Lower leg skin (tissue), 4 donors: Measurements from ENCODE around the gene ANAPC5. TPM values are rescaled to one million over a fixed set of nuclear protein-coding genes. Genes with fewer than 3 reads are reported as not detected.

Experiments
- DNase-seq, 2 donors: peaks; one replicate each; pipeline ENCODE4 v3.0.0-alpha.2; 2019; ENCODE audit warnings: low spot score in 2 of 2
- H3K4me3 ChIP-seq: fragments of 200-600 bp; sonication (generic); 2 replicates; pipeline ENCODE4 v1.5.1; 2017; ENCODE audit warnings: mild to moderate bottlenecking, low read depth; ENCODE audit not compliant: poor library complexity, severe bottlenecking
- POLR2A ChIP-seq, 2 donors: fragments of 450-650 bp; IDR thresholded peaks; one replicate each; pipeline ENCODE4 v1.6.1; 2016 to 2017; ENCODE audit warnings: antibody characterized with exemption in 2 of 2, mild to moderate bottlenecking in 1 of 2, moderate library complexity in 1 of 2
- WGBS, 2 donors: methylation state at CpG; one replicate each; pipeline ENCODE4 v1.1.5; 2018; 5-methylcytosine and 5-hydroxymethylcytosine counted together
- intact Hi-C: fragments of 100-400 bp; cut with DNase I; formaldehyde crosslinking; loops from one replicate; pipeline ENCODE4 v1.15.0; 2023; ENCODE audit warnings: low total_unique reads
- total RNA-seq, 4 donors: library from RNA; depleted of rRNA; stranded (reverse); fragments of >200 nt; gene quantifications; one replicate each; pipeline ENCODE4 v1.1.0, GENCODE V29; 2016
- TF ChIP-seq, protein P1 (sequence below), 3 donors: fragments of 450-650 bp; IDR thresholded peaks; one replicate each; pipeline ENCODE4 v1.5.1; 2016; ENCODE audit warnings: antibody characterized with exemption in 3 of 3, mild to moderate bottlenecking in 3 of 3, moderate library complexity in 2 of 3

Gene ANAPC5
- total RNA-seq, 4 donors from 2014 or later, result 73.7 to 97.4 (median 91.5) TPM

DNA sequence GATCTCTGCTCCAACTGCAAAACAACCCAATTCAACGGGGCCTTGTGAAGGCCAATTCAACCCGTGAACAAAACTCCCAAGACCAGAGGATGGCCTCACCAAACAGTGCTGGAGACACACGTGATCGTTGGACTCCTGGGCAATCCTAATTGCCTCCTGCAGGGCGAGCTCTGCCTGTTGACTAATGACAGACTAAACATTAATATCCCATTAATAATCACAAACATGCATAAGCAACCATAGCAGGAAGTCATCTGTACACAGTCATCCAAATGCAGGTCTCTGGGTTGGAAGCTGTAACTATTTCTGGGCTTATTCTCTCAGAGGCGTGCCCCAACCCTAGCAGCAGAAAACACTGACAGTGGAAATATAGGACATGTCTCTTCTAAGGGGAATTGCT lies 21.0 kb downstream of the ANAPC5 start:
- TF ChIP-seq, protein P1, sequence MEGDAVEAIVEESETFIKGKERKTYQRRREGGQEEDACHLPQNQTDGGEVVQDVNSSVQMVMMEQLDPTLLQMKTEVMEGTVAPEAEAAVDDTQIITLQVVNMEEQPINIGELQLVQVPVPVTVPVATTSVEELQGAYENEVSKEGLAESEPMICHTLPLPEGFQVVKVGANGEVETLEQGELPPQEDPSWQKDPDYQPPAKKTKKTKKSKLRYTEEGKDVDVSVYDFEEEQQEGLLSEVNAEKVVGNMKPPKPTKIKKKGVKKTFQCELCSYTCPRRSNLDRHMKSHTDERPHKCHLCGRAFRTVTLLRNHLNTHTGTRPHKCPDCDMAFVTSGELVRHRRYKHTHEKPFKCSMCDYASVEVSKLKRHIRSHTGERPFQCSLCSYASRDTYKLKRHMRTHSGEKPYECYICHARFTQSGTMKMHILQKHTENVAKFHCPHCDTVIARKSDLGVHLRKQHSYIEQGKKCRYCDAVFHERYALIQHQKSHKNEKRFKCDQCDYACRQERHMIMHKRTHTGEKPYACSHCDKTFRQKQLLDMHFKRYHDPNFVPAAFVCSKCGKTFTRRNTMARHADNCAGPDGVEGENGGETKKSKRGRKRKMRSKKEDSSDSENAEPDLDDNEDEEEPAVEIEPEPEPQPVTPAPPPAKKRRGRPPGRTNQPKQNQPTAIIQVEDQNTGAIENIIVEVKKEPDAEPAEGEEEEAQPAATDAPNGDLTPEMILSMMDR (IDR thresholded peaks at IDR 0.05), result no peak
- no peak for TF ChIP-seq POLR2A (IDR thresholded peaks at IDR 0.05)
- no peak overlapping the region for H3K4me3 ChIP-seq
- WGBS, 2 donors, result 83 to 84% methylated on average over 6 of the region's 6 CpGs
- no peak for DNase-seq
- intact Hi-C loops, result no loop called here

DNA sequence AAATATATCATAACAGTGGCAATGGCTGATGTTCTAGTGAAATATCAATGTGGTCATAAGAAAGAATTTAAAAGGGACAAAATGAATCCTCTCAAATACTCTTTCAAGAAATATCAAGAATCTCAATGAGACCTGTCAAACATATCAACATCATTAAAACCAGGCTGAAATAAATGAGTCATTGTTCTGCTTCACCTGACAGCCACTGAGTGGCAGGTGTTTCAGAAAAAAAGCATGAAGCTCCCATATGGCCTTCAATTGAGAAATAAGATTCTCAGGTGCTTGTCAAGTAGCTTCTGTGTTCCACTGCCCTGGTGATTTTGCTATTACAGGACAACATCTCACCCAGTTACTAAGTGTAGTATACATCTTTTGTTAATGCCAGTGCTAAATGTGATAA lies 21.5 kb downstream of the ANAPC5 start:
- intact Hi-C loops, result no loop called here
- no peak overlapping the region for H3K4me3 ChIP-seq
- TF ChIP-seq, protein P1 (IDR thresholded peaks at IDR 0.05), result no peak
- TF ChIP-seq POLR2A (IDR thresholded peaks at IDR 0.05), result no peak
- no peak for DNase-seq

DNA sequence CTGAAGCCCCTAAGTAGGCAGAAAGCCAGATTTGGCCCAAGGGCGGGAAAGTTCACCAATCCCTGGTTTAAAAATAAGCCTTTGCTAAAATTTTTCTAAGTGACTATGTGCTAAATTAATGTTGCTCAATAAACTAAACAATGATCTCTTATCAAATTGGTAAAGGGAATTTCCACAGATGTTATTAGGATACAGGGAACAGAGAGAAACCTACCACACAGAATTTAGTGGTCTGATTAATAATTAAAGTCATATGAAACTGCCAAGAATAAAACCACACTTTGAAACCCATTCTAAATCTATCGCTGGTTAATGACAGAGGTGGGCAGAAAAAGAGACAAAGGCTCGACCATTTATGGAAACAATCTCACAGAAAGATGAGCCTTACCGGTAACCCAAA lies 22.0 kb downstream of the ANAPC5 start:
- H3K4me3 ChIP-seq, result no peak overlapping the region
- intact Hi-C loops, result no loop called here
- DNase-seq, result no peak
- WGBS, 2 donors, result 91 to 94% methylated on average over 4 of the region's 4 CpGs
- TF ChIP-seq, protein P1 (IDR thresholded peaks at IDR 0.05), result no peak
- TF ChIP-seq POLR2A (IDR thresholded peaks at IDR 0.05), result no peak

DNA sequence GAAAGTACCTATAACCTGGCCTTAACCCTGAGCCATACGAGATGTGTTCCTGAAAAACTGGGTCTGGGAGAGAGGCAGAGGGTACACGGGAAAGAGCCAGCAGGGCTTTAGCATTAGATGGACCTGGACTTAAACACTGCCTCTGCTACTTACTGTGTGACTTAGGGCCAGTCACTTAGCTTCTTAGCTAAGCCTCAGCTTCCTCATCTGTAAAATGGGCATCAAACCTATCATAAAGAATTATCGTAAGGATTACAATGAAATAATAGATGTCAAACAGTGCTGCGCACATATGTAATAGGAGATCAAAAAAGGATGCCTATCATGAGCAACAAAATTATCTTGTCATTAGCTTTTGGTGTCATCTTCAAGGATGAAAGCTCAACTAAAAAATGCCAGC lies 23.6 kb downstream of the ANAPC5 start:
- no peak overlapping the region for H3K4me3 ChIP-seq
- intact Hi-C loops, result no loop called here
- DNase-seq, result no peak
- 93 to 96% methylated on average over 4 of the region's 4 CpGs for WGBS, 2 donors
- TF ChIP-seq POLR2A (IDR thresholded peaks at IDR 0.05), result no peak
- TF ChIP-seq, protein P1 (IDR thresholded peaks at IDR 0.05), result no peak

DNA sequence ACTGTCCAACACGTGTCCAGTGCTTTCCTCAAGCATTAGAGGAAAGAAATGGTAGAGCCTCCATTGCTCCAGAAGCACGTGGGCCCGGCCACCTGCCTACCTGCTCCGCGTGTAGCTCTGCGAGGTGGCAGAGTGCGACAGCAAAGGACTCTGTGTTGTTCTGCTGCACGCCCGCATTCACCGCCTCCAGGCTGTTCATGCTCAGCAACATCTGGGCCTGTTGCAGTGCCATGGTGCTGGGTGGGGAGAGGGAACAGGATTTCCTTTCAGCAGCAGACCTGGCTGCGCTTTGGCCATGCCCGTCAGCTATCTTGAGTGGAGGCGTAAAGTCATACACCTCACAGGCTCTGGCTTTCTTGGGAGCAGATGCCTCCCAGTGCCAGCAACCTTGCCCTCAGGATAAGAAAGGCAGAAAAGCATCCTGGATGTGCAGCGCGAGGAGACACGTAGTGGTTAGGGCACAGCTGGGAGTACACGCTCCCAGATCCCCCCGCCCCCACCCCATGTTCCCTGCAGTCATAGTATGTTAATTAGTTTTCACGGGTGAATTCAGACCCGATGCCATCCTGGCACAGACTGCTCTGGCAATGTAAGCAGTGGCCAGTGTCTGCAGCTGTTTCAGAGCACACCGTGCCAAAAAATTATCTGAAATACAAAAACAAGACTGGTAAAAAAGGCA lies 25.1 kb downstream of the ANAPC5 start:
- no peak for DNase-seq
- TF ChIP-seq POLR2A (IDR thresholded peaks at IDR 0.05), result no peak
- TF ChIP-seq, protein P1 (IDR thresholded peaks at IDR 0.05), result no peak
- H3K4me3 ChIP-seq, result no peak overlapping the region
- intact Hi-C loops, result no loop called here
- 71 to 74% methylated on average over 21 of the region's 21 CpGs for WGBS, 2 donors

DNA sequence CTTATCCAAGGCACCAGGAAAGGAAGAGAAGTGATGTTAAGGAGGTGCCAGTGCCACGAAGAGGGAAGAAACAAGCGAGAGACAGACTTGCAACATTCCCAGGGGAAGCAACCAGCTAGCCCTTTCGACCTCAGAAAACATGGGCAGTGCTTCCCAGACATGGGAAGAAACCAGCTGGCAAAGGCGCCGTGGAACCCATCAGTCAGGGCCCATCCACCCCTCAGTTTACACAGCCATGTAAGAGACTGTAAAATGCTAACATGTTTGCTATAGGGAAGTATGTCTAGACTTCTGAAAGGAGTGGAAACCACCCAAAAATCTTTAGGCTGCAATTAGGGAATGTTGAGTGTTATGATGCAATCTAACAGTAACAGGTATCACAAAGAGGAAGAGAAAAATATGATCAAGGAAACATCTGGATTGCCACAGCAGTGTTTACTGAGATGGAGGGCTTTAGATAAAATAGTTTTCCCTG lies 26.3 kb downstream of the ANAPC5 start:
- TF ChIP-seq, protein P1 (IDR thresholded peaks at IDR 0.05), result no peak
- TF ChIP-seq POLR2A (IDR thresholded peaks at IDR 0.05), result no peak
- WGBS, 2 donors, result 50 to 51% methylated on average over 5 of the region's 5 CpGs
- no peak for DNase-seq
- no peak overlapping the region for H3K4me3 ChIP-seq
- intact Hi-C loops, result no loop called here
